T1000 (cell line): ENCODE results near the gene BSCL2.
A peak's percentile ranks its signal among the peaks of the same experiment; 100 is the strongest.
"Not testable (repeated sequence)": the region's sequence is repeated elsewhere in the genome, so short reads cannot be mapped to it uniquely, and the experiment has no call there.

Experiments
- DNase-seq: peaks from one replicate; lab custom pipeline; 2025; ENCODE audit warnings: mixed read lengths; lab: John Stamatoyannopoulos, UW

Gene BSCL2

DNA sequence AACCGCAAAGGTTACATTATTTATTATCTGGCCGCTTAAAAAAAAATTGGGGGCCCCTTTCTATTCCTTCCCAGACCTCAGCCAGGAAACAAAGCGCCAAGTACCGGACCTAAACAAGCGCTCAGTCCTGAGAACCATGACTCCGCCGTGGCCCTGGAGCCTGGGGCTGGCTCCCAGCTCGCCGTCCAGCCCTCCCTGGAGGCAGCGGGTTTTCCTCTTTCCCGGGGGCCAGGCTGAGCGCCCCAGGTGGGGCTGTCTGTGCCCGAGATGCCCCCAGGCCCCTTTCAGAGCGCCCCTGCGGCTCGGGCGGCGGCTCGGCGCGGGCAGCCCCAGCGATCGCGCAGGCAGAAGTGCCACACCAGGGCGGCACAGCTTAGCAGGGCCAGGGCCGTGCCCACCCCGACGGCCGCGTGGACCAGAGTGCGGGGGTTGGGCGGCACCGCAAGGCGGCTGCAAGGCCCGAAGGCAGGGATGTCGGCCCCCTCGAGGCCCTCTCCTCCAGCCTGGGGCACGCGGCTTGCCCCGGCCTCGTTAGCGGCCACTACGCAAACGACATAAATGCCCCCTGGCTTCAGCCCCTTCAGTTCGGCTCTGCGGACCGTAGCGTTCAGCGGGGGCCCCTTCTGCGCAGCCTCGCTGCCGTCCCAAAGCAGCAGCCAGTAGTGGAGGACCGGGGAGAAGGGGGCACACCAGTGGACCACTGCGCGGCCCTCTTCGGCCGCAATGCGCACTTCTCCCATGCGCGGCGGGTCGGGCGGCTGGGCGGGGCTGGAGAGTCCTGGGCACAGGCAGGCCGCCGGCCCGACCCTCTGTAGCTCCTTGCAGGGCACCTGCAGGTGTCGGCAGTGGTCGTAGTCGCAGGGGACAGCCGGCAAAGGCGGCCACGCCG lies 19.5 kb downstream of the BSCL2 start:
- no peak for DNase-seq

DNA sequence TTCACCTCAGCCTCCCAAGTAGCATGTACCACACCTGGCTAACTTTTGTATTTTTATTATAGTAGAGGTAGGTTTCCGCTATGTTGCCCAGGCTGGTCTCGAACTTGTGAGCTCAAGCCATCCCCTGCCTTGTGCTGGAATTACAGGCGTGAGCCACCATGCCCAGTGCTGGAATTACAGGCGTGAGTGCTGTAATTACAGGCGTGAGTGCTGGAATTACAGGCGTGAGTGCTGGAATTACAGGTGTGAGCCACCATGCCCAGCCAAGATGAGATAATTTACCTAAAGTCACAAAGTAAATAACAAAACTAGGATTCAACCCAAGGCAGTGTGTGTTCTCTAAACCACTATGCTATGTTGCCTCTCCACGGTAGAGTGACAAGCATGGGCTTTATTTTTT lies 24.7 kb downstream of the BSCL2 start:
- no peak for DNase-seq

GRCh38 chr11:62680825-62681240 lies 26.4 kb downstream of the BSCL2 start:
- DNase-seq = peak; percentile 55

DNA sequence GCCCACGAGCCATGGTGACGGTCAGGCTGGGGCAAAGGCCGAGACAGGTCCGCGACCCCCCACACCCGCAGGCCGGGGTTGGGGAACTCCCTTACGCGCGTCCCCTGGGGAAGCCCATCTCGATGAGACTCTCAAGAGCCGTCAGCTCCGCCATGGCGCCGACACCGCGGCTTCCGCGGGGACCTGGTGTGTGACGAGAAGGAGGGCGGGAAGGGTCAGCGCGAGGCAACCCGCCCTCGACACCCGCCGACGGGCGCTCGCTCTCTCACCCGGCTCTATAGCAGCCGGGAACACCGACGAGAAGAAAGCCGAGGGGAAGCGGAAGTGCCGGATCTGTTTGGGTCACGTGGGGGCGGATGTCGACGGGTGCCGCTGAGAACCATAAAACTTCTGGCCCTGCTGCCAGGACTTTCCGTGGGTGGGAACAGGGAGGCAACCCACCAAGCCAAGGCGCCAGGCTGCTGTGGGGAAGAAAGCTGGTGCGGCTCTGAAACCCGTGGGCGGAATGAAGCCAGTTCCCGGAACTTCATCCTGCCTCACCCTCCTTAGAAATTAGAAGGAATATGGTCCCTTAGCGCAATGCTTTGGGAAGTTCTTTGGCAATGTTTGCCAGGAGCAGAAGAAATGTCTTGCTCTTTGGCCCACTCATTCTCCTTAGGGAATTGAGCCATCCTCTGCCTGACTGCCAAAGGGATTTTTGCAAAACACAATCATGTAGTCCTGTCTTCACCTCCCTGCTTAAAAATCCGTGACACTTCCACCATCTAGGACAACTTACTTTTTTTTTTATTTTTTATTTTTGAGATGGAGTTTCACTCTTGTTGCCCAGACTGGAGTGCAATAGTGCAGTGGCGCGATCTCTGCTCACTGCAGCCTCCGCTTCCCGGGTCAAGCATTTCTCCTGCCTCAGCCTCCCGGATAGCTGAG lies 28.2 kb downstream of the BSCL2 start, which contains the start of gene UBXN1:
Gene UBXN1, minus strand, starts transcription at position 304 of the 927 bp plus-strand sequence. Its CDS starts 150 bp downstream, at position 154.
- DNase-seq = peak; percentile 78

DNA sequence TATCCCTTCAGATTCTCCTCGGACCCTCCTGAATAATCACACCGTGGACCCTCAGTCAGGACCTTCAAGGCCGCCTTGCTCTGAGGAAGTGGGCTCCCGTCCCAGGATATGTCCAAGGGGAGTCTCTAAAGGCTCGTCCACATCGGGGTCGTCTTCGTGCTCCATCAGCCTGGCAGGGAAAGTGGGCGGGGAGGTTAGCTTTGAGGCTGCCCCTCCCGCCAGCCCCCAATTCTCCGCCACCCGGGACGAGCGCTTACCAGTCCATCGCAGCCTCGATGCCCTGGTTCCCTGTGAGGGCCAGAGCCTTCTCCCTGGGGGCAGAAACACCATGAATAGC lies 28.8 kb downstream of the BSCL2 start:
- no peak for DNase-seq

DNA sequence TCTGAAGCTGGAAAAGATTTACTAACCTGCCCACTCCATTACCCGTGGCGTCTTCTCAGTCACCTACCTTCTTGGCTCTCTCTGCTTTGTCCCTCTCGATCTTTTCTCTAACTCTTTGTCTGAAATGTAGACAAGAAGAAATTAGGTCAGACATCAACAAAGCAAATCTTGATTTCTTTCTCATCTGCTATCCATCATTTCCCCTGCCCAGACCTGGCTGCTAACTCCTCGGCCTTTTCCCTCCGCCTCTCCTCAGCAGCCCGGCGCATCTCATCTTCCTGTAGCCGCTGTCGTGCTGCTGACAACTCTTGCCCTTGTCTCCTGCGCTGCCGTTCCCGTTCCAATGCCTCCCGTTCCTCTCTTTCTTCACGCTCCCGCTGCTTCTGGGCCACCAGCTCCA lies 29.5 kb downstream of the BSCL2 start:
- no peak for DNase-seq

- DNase-seq = no peak
Measured at GRCh38 chr11:62677156-62677555, 30.1 kb downstream of the BSCL2 start.

- DNase-seq = no peak
Measured at GRCh38 chr11:62676698-62677097, 30.5 kb downstream of the BSCL2 start.

GRCh38 chr11:62675415-62675814 lies 31.8 kb downstream of the BSCL2 start:
- DNase-seq = not testable (repeated sequence)

DNA sequence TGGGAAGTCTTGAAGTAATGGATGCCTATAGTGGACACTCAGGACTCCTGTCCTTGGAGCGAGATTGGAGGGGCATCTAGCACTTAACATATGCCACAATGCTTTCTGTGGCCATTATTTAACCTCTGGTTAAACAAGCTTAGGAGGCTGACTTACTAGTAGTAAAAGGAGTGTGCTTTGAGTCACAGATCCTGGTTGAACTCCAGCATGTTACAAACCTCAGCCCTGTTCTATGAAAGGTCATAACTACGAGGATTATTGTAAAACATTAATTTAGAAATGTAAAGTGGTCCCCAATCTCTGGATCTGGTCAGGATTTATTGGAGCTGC lies 34.1 kb downstream of the BSCL2 start:
- DNase-seq = no peak

GRCh38 chr11:62671608-62672389 lies 35.4 kb downstream of the BSCL2 start, which contains the start of the genes LBHD1 and UQCC3:
LBHD1 (minus strand) TSS chr11:62672267; CDS start chr11:62670031, 2,236 bp downstream.
UQCC3 (plus strand) TSS chr11:62671673; CDS start chr11:62671746, 73 bp downstream.
- peak; percentile 64 for DNase-seq

- no peak for DNase-seq
Measured at GRCh38 chr11:62671236-62671607, 36.0 kb downstream of the BSCL2 start.

- DNase-seq = no peak
Measured at GRCh38 chr11:62669420-62670161, 37.6 kb downstream of the BSCL2 start.

GRCh38 chr11:62667460-62667859 lies 39.8 kb downstream of the BSCL2 start:
- no peak for DNase-seq

DNA sequence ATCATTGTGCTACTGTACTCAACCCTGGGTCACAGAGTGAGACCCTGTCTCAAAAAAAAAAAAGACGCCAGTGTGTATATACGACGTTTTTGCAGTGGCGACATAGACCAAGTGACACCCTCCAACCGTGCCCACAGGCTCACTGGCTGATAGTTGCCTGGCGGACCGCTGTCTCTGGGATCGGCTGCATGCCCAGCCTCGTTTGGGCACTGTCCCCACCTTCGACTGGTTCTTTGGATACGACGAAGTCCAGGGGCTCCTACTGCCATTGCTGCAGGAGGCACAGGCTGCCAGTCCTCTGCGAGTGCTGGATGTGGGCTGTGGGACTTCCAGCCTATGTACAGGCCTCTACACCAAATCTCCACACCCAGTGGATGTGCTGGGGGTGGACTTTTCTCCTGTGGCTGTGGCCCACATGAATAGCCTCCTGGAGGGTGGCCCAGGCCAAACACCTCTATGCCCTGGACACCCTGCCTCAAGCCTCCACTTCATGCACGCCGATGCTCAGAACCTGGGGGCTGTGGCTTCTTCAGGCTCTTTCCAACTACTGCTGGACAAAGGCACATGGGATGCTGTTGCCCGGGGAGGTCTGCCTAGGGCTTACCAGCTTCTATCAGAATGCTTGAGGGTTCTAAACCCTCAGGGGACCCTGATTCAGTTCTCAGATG lies 40.8 kb downstream of the BSCL2 start:
- no peak for DNase-seq

DNA sequence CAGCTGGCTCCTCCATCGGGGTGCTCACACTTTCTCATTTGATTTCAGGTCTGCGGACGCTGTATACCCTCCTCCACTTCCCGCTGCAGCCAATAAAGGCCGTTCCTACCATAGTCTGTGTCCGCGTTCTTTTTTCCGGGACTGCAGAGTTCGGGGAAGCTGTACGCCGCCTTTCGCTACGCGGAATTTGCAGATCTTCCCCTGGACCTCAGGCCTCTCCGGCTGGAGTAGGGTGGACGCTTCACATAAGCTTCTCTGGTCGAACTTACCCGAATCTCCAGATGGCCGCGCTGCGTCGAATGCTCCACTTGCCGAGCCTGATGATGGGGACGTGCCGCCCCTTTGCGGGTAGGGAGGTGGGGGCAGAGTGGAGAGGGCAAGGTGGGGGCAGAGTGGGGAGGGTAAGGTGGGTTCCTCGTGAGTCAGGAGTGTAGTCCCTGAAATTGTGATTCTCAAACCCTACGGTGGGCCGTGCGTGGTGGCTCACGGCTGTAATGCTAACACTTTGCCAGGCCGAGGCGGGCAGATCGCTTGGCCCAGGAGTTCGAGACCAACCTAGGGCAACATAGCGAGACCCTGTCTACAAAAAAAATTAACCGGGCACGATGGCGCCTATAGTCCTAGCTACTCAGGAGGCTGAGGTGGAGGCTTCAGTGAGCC lies 41.5 kb downstream of the BSCL2 start:
- DNase-seq = peak; percentile 10

GRCh38 chr11:62665075-62665598 lies 42.1 kb downstream of the BSCL2 start, which contains the start of the genes C11orf98 and CSKMT:
C11orf98 (minus strand) TSS chr11:62665210; CDS start chr11:62665169, 41 bp downstream.
CSKMT (plus strand) TSS chr11:62665312; CDS start chr11:62665880, 568 bp downstream.
- peak; percentile 96 for DNase-seq

- peak; percentile 15 for DNase-seq
Measured at GRCh38 chr11:62664405-62665074, 42.7 kb downstream of the BSCL2 start.
